ENCODE measurements around the gene SERPINE3.

- TF ChIP-seq CTCF (optimal IDR thresholded peaks at IDR 0.05 in 1 of 3, IDR thresholded peaks at IDR 0.05 in 1 of 3, conservative IDR thresholded peaks at IDR 0.05 in 1 of 3; ENCODE audit: extremely low read depth in 1 of 3, insufficient read depth in 2 of 3, low read length in 3 of 3) (no peak), EZH2 (IDR thresholded peaks at IDR 0.05; ENCODE audit: low read length) (no peak)
Measured at GRCh38 chr13:51380269-51380668, 40.8 kb downstream of the SERPINE3 start.
